Common myeloid progenitor, CD34-positive (primary cell): ENCODE measurements around the gene TMEM97.

Experiments used
- CTCF ChIA-PET: fragments of 350-600 bp; sonication (Branson Sonifier 250); formaldehyde crosslinking; loops from one replicate; lab custom pipeline; 2021; ENCODE audit warnings: antibody characterized with exemption; lab: Charles Lee
- POLR2A ChIA-PET: fragments of 350-600 bp; sonication (Branson Sonifier 250); formaldehyde crosslinking; loops from one replicate; lab custom pipeline; 2021; ENCODE audit warnings: antibody characterized with exemption; lab: Charles Lee
- DNase-seq, 3 donors: peaks; one replicate each; pipeline versions ENCODE4 v3.0.0 to v3.0.0-alpha.2; 2013
- H3K27ac ChIP-seq, 2 experiments: 1 replicate in 1 of 2; 2 replicates in 1 of 2; pipeline ENCODE4 v1.7.0; 2013; ENCODE audit warnings: inconsistent platforms in 2 of 2, low read length in 2 of 2, mild to moderate bottlenecking in 2 of 2, low read depth in 1 of 2, moderate library complexity in 1 of 2; ENCODE audit not compliant: severe bottlenecking in 2 of 2, insufficient read depth in 1 of 2, poor library complexity in 1 of 2
- H3K27me3 ChIP-seq, 5 experiments: replicated peaks in 2 of 5; 1 replicate in 3 of 5; 2 replicates in 2 of 5; pipeline versions ENCODE4 v1.6.1 to v1.7.0; 2013; ENCODE audit warnings: low read length in 4 of 5, mild to moderate bottlenecking in 2 of 5, moderate library complexity in 2 of 5, inconsistent platforms in 1 of 5; ENCODE audit not compliant: insufficient read depth in 5 of 5, control insufficient read depth in 4 of 5
- H3K36me3 ChIP-seq, 4 experiments: 1 replicate in 2 of 4; 2 replicates in 2 of 4; pipeline versions ENCODE4 v1.6.1 to v1.7.0; 2013; ENCODE audit warnings: low read length in 3 of 4, control low read depth in 1 of 4, mild to moderate bottlenecking in 1 of 4; ENCODE audit not compliant: control insufficient read depth in 4 of 4, insufficient read depth in 4 of 4
- H3K4me1 ChIP-seq, 4 experiments: 1 replicate in 3 of 4; 2 replicates in 1 of 4; pipeline versions ENCODE4 v1.6.1 to v1.7.1; 2013; ENCODE audit warnings: low read length in 3 of 4, mild to moderate bottlenecking in 3 of 4, control low read depth in 1 of 4, inconsistent platforms in 1 of 4, moderate library complexity in 1 of 4; ENCODE audit not compliant: control insufficient read depth in 4 of 4, insufficient read depth in 4 of 4; ENCODE audit errors: control extremely low read depth in 1 of 4
- H3K4me3 ChIP-seq, 7 experiments: 1 replicate in 4 of 7; 2 replicates in 3 of 7; pipeline versions ENCODE4 v1.5.1 to v1.7.0; 2013; ENCODE audit warnings: mild to moderate bottlenecking in 7 of 7, low read length in 6 of 7, moderate library complexity in 6 of 7, inconsistent platforms in 2 of 7, low read depth in 2 of 7, control low read depth in 1 of 7; ENCODE audit not compliant: insufficient read depth in 4 of 7, control insufficient read depth in 1 of 7; ENCODE audit errors: extremely low read depth in 1 of 7
- H3K9me3 ChIP-seq, 5 experiments: 1 replicate in 4 of 5; 2 replicates in 1 of 5; pipeline versions ENCODE4 v1.6.1 to v1.7.1; 2013; ENCODE audit warnings: low read length in 4 of 5, mild to moderate bottlenecking in 2 of 5, inconsistent platforms in 1 of 5, low read depth in 1 of 5, moderate library complexity in 1 of 5; ENCODE audit not compliant: control insufficient read depth in 4 of 5, insufficient read depth in 2 of 5; ENCODE audit errors: control extremely low read depth in 1 of 5
- WGBS: methylation state at CpG from one replicate; pipeline ENCODE4 v1.1.5; 2013; ENCODE audit not compliant: insufficient coverage; 5-methylcytosine and 5-hydroxymethylcytosine counted together

TMEM97 gene

GRCh38 chr17:28342313-28342712 lies 23.3 kb downstream of the TMEM97 start:
- H3K27me3 ChIP-seq = no peaks in the 10 kb centered on the region
- 97% methylated on average over 13 of the region's 14 CpGs for WGBS
- peaks cover 12 to 77% (median 52%) of the 10 kb centered on the region in 4 experiments for H3K36me3 ChIP-seq
- H3K4me1 ChIP-seq = peaks cover 0 to under 1% (median 0%) of the 10 kb centered on the region in 4 experiments
- CTCF ChIA-PET = interaction anchor here (0.7 kb wide), 1 partner anchor 73 kb away, joined by 3 read pairs; no protein-coding TSS in a partner anchor
- no peak overlapping the region for H3K4me3 ChIP-seq
- POLR2A ChIA-PET = no interaction called here
- DNase-seq = no peak
- no peaks in the 10 kb centered on the region for H3K9me3 ChIP-seq
- H3K27ac ChIP-seq = no peak overlapping the region

GRCh38 chr17:28343491-28343932 lies 24.5 kb downstream of the TMEM97 start:
- POLR2A ChIA-PET = no interaction called here
- Histone ChIP-seq H3K4me3 (no peak overlapping the region), H3K27ac (no peak overlapping the region), H3K36me3 (peaks cover 12 to 88% (median 62%) of the 10 kb centered on the region in 4 experiments), H3K9me3 (no peaks in the 10 kb centered on the region), H3K27me3 (no peaks in the 10 kb centered on the region), H3K4me1 (no peaks in the 10 kb centered on the region)
- WGBS = 95% methylated on average over 8 of the region's 10 CpGs
- CTCF ChIA-PET = interaction anchor here (0.6 kb wide), 2 partner anchors 15 to 512 kb away, joined by 3 to 4 read pairs; no protein-coding TSS in a partner anchor
- peak in 1 of 3 donors; percentile 8 for DNase-seq

- Histone ChIP-seq H3K4me3 (no peak overlapping the region), H3K9me3 (no peaks in the 10 kb centered on the region), H3K27ac (no peak overlapping the region), H3K36me3 (peaks cover 12 to 93% (median 64%) of the 10 kb centered on the region in 4 experiments), H3K27me3 (no peaks in the 10 kb centered on the region), H3K4me1 (no peaks in the 10 kb centered on the region)
- DNase-seq = no peak
- ChIA-PET POLR2A (interaction anchor here (1.0 kb wide), 1 partner anchor 17 kb away, joined by 3 read pairs; no protein-coding TSS in a partner anchor), CTCF (no interaction called here)
- 93% methylated on average over 9 of the region's 9 CpGs for WGBS
Measured at GRCh38 chr17:28344011-28344410, 25.0 kb downstream of the TMEM97 start.

GRCh38 chr17:28344435-28344901 lies 25.5 kb downstream of the TMEM97 start:
- ChIA-PET POLR2A (interaction anchor here (1.0 kb wide), 1 partner anchor 17 kb away, joined by 3 read pairs; no protein-coding TSS in a partner anchor), CTCF (no interaction called here)
- H3K36me3 ChIP-seq = peaks cover 12 to 97% (median 64%) of the 10 kb centered on the region in 4 experiments
- no peak overlapping the region for H3K27ac ChIP-seq
- no peaks in the 10 kb centered on the region for H3K9me3 ChIP-seq
- 97% methylated on average over 19 of the region's 19 CpGs for WGBS
- no peak for DNase-seq
- H3K4me1 ChIP-seq = no peaks in the 10 kb centered on the region
- no peaks in the 10 kb centered on the region for H3K27me3 ChIP-seq
- H3K4me3 ChIP-seq = no peak overlapping the region

- Histone ChIP-seq H3K36me3 (peaks cover 14 to 97% (median 73%) of the 10 kb centered on the region in 4 experiments), H3K9me3 (no peaks in the 10 kb centered on the region), H3K4me3 (no peak overlapping the region), H3K4me1 (no peaks in the 10 kb centered on the region), H3K27me3 (no peaks in the 10 kb centered on the region), H3K27ac (no peak overlapping the region)
- WGBS = 83% methylated on average over 11 of the region's 13 CpGs
- CTCF ChIA-PET = interaction anchor here (0.6 to 4.1 kb wide), 6 partner anchors 10 to 359 kb away, joined by 3 to 21 read pairs (median 3); partner anchors contain the start of genes IFT20, POLDIP2 and TNFAIP1
- DNase-seq = no peak
- POLR2A ChIA-PET = no interaction called here
Measured at GRCh38 chr17:28345419-28346198, 26.6 kb downstream of the TMEM97 start.

GRCh38 chr17:28346199-28346580 lies 27.2 kb downstream of the TMEM97 start:
- DNase-seq = no peak
- H3K9me3 ChIP-seq = no peaks in the 10 kb centered on the region
- CTCF ChIA-PET = interaction anchor here (0.9 to 4.1 kb wide), 5 partner anchors 11 to 113 kb away, joined by 3 to 21 read pairs (median 3); partner anchors contain the start of genes IFT20, POLDIP2 and TNFAIP1

More at GRCh38 chr17:28346199-28346580, 27.2 kb downstream of the TMEM97 start:
- no peaks in the 10 kb centered on the region for H3K27me3 ChIP-seq
- whole genome bisulfite sequencing = 100% methylated on average over 1 of the region's 2 CpGs
- no peak overlapping the region for H3K27ac ChIP-seq
- H3K4me3 ChIP-seq = no peak overlapping the region
- peaks cover 14 to 97% (median 76%) of the 10 kb centered on the region in 4 experiments for H3K36me3 ChIP-seq
- POLR2A ChIA-PET = no interaction called here
- H3K4me1 ChIP-seq = no peaks in the 10 kb centered on the region
